Neural cell (in vitro differentiated cells): ENCODE measurements around the gene MRPL36.

Experiments used
- POLR2AphosphoS5 ChIP-seq: IDR thresholded peaks from 2 replicates; pipeline ENCODE4 v1.6.1; 2012
- TAF1 ChIP-seq: IDR thresholded peaks from 2 replicates; pipeline ENCODE4 v1.6.1; 2012; ENCODE audit warnings: low read depth
- TF ChIP-seq, protein P1 (sequence below): fragments of 450-650 bp; IDR thresholded peaks from 2 replicates; pipeline ENCODE4 v1.5.1; 2014; ENCODE audit warnings: antibody characterized with exemption, mild to moderate bottlenecking, moderate library complexity; ENCODE audit not compliant: poor library complexity, severe bottlenecking

- TF ChIP-seq TAF1 (no peak), POLR2AphosphoS5 (no peak)
- TF ChIP-seq, protein P1, sequence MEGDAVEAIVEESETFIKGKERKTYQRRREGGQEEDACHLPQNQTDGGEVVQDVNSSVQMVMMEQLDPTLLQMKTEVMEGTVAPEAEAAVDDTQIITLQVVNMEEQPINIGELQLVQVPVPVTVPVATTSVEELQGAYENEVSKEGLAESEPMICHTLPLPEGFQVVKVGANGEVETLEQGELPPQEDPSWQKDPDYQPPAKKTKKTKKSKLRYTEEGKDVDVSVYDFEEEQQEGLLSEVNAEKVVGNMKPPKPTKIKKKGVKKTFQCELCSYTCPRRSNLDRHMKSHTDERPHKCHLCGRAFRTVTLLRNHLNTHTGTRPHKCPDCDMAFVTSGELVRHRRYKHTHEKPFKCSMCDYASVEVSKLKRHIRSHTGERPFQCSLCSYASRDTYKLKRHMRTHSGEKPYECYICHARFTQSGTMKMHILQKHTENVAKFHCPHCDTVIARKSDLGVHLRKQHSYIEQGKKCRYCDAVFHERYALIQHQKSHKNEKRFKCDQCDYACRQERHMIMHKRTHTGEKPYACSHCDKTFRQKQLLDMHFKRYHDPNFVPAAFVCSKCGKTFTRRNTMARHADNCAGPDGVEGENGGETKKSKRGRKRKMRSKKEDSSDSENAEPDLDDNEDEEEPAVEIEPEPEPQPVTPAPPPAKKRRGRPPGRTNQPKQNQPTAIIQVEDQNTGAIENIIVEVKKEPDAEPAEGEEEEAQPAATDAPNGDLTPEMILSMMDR, result no peak
Measured at GRCh38 chr5:1797103-1797800, 2.4 kb downstream of the MRPL36 start.
